WTC11 (cell line): ENCODE data around the gene TMEM147. TPM values are rescaled to one million over a fixed set of nuclear protein-coding genes. Genes with fewer than 3 reads are reported as not detected.

Experiments
- ATAC-seq: fragments of 200-7000 bp; cut with Tn5 transposase; 2 replicates; pipeline ENCODE4 v1.10.0; 2021; ENCODE audit warnings: mild to moderate bottlenecking, moderate library complexity
- CTCF ChIA-PET: fragments of 300-600 bp; sonication (Branson Sonifier 250); formaldehyde crosslinking; loops from one replicate; lab custom pipeline; 2021; ENCODE audit warnings: antibody characterized with exemption; lab: Charles Lee
- POLR2A ChIA-PET: fragments of 350-600 bp; sonication (Branson Sonifier 250); formaldehyde crosslinking; loops from one replicate; lab custom pipeline; 2021; ENCODE audit warnings: antibody characterized with exemption; lab: Charles Lee
- DNase-seq: peaks from one replicate; pipeline ENCODE4 v3.0.0; 2021; ENCODE audit warnings: low spot score
- H3K27ac Mint-ChIP-seq: 2 replicates; pipeline ENCODE4 v1.8.0; 2021; ENCODE audit warnings: mixed read lengths
- H3K27me3 Mint-ChIP-seq: 2 replicates; pipeline ENCODE4 v1.8.0; 2021; ENCODE audit warnings: low read depth, mild to moderate bottlenecking, moderate library complexity, mixed read lengths
- H3K36me3 Mint-ChIP-seq: 2 replicates; pipeline ENCODE4 v1.8.0; 2021; ENCODE audit warnings: mixed read lengths
- H3K4me1 Mint-ChIP-seq: 2 replicates; pipeline ENCODE4 v1.8.0; 2022; ENCODE audit warnings: mixed read lengths
- H3K4me3 Mint-ChIP-seq: 2 replicates; pipeline ENCODE4 v1.8.0; 2021; ENCODE audit warnings: mild to moderate bottlenecking, moderate library complexity, mixed read lengths
- H3K9me3 Mint-ChIP-seq: 2 replicates; pipeline ENCODE4 v1.8.0; 2021; ENCODE audit warnings: mixed read lengths
- CBFB ChIP-seq: sonication (generic); formaldehyde crosslinking; IDR thresholded peaks from 2 replicates; pipeline ENCODE4 v1.8.1; 2022; ENCODE audit warnings: mild to moderate bottlenecking, low read depth, missing genetic modification reagents
- E2F1 ChIP-seq: sonication (generic); formaldehyde crosslinking; IDR thresholded peaks from 2 replicates; pipeline ENCODE4 v1.8.0; 2022; ENCODE audit warnings: mild to moderate bottlenecking, missing genetic modification reagents
- ELF4 ChIP-seq: sonication (generic); formaldehyde crosslinking; IDR thresholded peaks from 2 replicates; pipeline ENCODE4 v1.8.1; 2022; ENCODE audit warnings: low read depth, mild to moderate bottlenecking, moderate library complexity, missing genetic modification reagents
- ETV6 ChIP-seq: sonication (generic); formaldehyde crosslinking; IDR thresholded peaks from 2 replicates; pipeline ENCODE4 v1.8.1; 2022; ENCODE audit warnings: mild to moderate bottlenecking, missing genetic modification reagents
- FOXP4 ChIP-seq: sonication (generic); formaldehyde crosslinking; IDR thresholded peaks from 2 replicates; pipeline ENCODE4 v1.8.0; 2022; ENCODE audit warnings: mild to moderate bottlenecking, missing genetic modification reagents
- HMGA2 ChIP-seq: fragments of 250-450 bp; sonication (Bioruptor Pico); IDR thresholded peaks from 2 replicates; pipeline ENCODE4 v1.4.0; 2021; ENCODE audit warnings: mild to moderate bottlenecking, moderate library complexity
- MLX ChIP-seq: sonication (generic); formaldehyde crosslinking; IDR thresholded peaks from 2 replicates; pipeline ENCODE4 v1.8.1; 2023; ENCODE audit warnings: mild to moderate bottlenecking, missing genetic modification reagents, moderate library complexity
- MXD4 ChIP-seq: fragments of 250-450 bp; sonication (Bioruptor Pico); IDR thresholded peaks from 2 replicates; pipeline ENCODE4 v1.8.0; 2021; ENCODE audit warnings: mild to moderate bottlenecking, moderate library complexity, borderline replicate concordance
- OVOL2 ChIP-seq: fragments of 250-450 bp; sonication (Bioruptor Pico); IDR thresholded peaks from 2 replicates; pipeline ENCODE4 v1.9.0; 2021; ENCODE audit warnings: mild to moderate bottlenecking, borderline replicate concordance
- PRDM15 ChIP-seq: sonication (generic); formaldehyde crosslinking; IDR thresholded peaks from 2 replicates; pipeline ENCODE4 v1.8.0; 2022; ENCODE audit warnings: missing genetic modification reagents
- PRRX2 ChIP-seq: fragments of 250-450 bp; sonication (Bioruptor Pico); IDR thresholded peaks from 2 replicates; pipeline ENCODE4 v1.8.0; 2021; ENCODE audit warnings: mild to moderate bottlenecking
- RELA ChIP-seq: sonication (generic); formaldehyde crosslinking; IDR thresholded peaks from 2 replicates; pipeline ENCODE4 v1.8.1; 2022; ENCODE audit warnings: missing genetic modification reagents, mild to moderate bottlenecking, borderline replicate concordance
- SMAD4 ChIP-seq: sonication (generic); formaldehyde crosslinking; IDR thresholded peaks from 2 replicates; pipeline ENCODE4 v1.8.0; 2022; ENCODE audit warnings: mild to moderate bottlenecking, missing genetic modification reagents
- SP1 ChIP-seq: sonication (generic); formaldehyde crosslinking; conservative IDR thresholded peaks from 2 replicates; pipeline ENCODE4 v1.8.1; 2022; ENCODE audit warnings: missing genetic modification reagents
- STAT6 ChIP-seq: sonication (generic); formaldehyde crosslinking; conservative IDR thresholded peaks from 2 replicates; pipeline ENCODE4 v1.8.1; 2023; ENCODE audit warnings: mild to moderate bottlenecking, low read depth, missing genetic modification reagents, moderate library complexity
- TEAD1 ChIP-seq: sonication (generic); formaldehyde crosslinking; IDR thresholded peaks from 2 replicates; pipeline ENCODE4 v1.8.0; 2022; ENCODE audit warnings: mild to moderate bottlenecking, missing genetic modification reagents
- USF2 ChIP-seq: sonication (generic); formaldehyde crosslinking; IDR thresholded peaks from 2 replicates; pipeline ENCODE4 v1.8.1; 2023; ENCODE audit warnings: mild to moderate bottlenecking, missing genetic modification reagents, moderate library complexity
- ZNF219 ChIP-seq: sonication (generic); formaldehyde crosslinking; IDR thresholded peaks from 2 replicates; pipeline ENCODE4 v1.8.0; 2023; ENCODE audit warnings: missing genetic modification reagents, mild to moderate bottlenecking, borderline replicate concordance
- ZNF317 ChIP-seq: sonication (generic); formaldehyde crosslinking; IDR thresholded peaks from 2 replicates; pipeline ENCODE4 v1.8.1; 2023; ENCODE audit warnings: low read depth, mild to moderate bottlenecking, moderate library complexity, missing genetic modification reagents, borderline replicate concordance
- total RNA-seq: library from RNA; stranded (reverse); gene quantifications from 3 replicates; pipeline ENCODE4 v1.2.3, GENCODE V29; 2021

TMEM147 gene
- total RNA-seq, 1 experiment from 2014 or later: 135 TPM

GRCh38 chr19:35514282-35514809 is 31.1 kb upstream of the TMEM147 start:
- TF ChIP-seq USF2 (CRISPR knock-in tag): peak; percentile 47; the same call in 1 of the 2 replicates
- no peak for TF ChIP-seq SMAD4 (CRISPR knock-in tag)
- 0 out of 2 replicates have a peak, but pooled peaks have one; percentile 40 for TF ChIP-seq CBFB (CRISPR knock-in tag)
- TF ChIP-seq FOXP4 (CRISPR knock-in tag): 0 out of 2 replicates have a peak, but pooled peaks have one; percentile 32
- CTCF ChIA-PET: interaction anchor here (1.0 to 2.3 kb wide), 6 partner anchors 16 to 133 kb away, joined by 3 to 19 read pairs (median 6); partner anchors contain the start of gene COX6B1
- POLR2A ChIA-PET: interaction anchor here (0.6 to 1.6 kb wide), 3 partner anchors 18 to 44 kb away, joined by 3 to 4 read pairs (median 4); no protein-coding TSS in a partner anchor
- H3K27me3 Mint-ChIP-seq: peaks cover 20% of the 10 kb centered on the region
- H3K4me1 Mint-ChIP-seq: peaks cover 14% of the 10 kb centered on the region
- H3K27ac Mint-ChIP-seq: no peak overlapping the region
- DNase-seq (peak; percentile 31), ATAC-seq (peak; percentile 4; the same call in 1 of the 2 replicates)
- H3K9me3 Mint-ChIP-seq: no peaks in the 10 kb centered on the region
- H3K36me3 Mint-ChIP-seq: no peaks in the 10 kb centered on the region
- peak overlapping the region; percentile 55 for H3K4me3 Mint-ChIP-seq

- H3K4me3 Mint-ChIP-seq: no peak overlapping the region
- H3K4me1 Mint-ChIP-seq: peaks cover 21% of the 10 kb centered on the region
- no peak overlapping the region for H3K27ac Mint-ChIP-seq
- H3K27me3 Mint-ChIP-seq: peaks cover 17% of the 10 kb centered on the region
- ChIA-PET POLR2A (no interaction called here), CTCF (no interaction called here)
- ATAC-seq (no peak), DNase-seq (no peak)
- H3K9me3 Mint-ChIP-seq: no peaks in the 10 kb centered on the region
- no peak for TF ChIP-seq CBFB (CRISPR knock-in tag)
- no peaks in the 10 kb centered on the region for H3K36me3 Mint-ChIP-seq
Measured at GRCh38 chr19:35516310-35516709, 29.1 kb upstream of the TMEM147 start.

- H3K4me1 Mint-ChIP-seq: peaks cover 23% of the 10 kb centered on the region
- no peak overlapping the region for H3K4me3 Mint-ChIP-seq
- H3K27ac Mint-ChIP-seq: no peak overlapping the region
- TF ChIP-seq ETV6 (CRISPR knock-in tag): no peak
- no peak for TF ChIP-seq E2F1 (CRISPR knock-in tag)
- TF ChIP-seq STAT6 (CRISPR knock-in tag): no peak
- no peak for TF ChIP-seq SP1 (CRISPR knock-in tag)
- no peak for TF ChIP-seq CBFB (CRISPR knock-in tag)
- TF ChIP-seq RELA: no peak
- no peak for TF ChIP-seq TEAD1 (CRISPR knock-in tag)
- no peak for TF ChIP-seq MLX (CRISPR knock-in tag)
- no peak for TF ChIP-seq MXD4 (CRISPR knock-in tag)
- TF ChIP-seq ZNF219 (CRISPR knock-in tag): no peak
- no peak for TF ChIP-seq ELF4 (CRISPR knock-in tag)
- TF ChIP-seq HMGA2 (CRISPR knock-in tag): no peak
- no peak for TF ChIP-seq OVOL2 (CRISPR knock-in tag)
- TF ChIP-seq PRDM15 (CRISPR knock-in tag): no peak
- no peak for TF ChIP-seq ZNF317 (CRISPR knock-in tag)
- no peak for TF ChIP-seq PRRX2 (CRISPR knock-in tag)
- ChIA-PET POLR2A (no interaction called here), CTCF (interaction anchor here (0.8 kb wide), 1 partner anchor 31 kb away, joined by 5 read pairs; no protein-coding TSS in a partner anchor)
- H3K36me3 Mint-ChIP-seq: no peaks in the 10 kb centered on the region
- H3K9me3 Mint-ChIP-seq: no peaks in the 10 kb centered on the region
- ATAC-seq (no peak), DNase-seq (no peak)
- peaks cover 7% of the 10 kb centered on the region for H3K27me3 Mint-ChIP-seq
Measured at GRCh38 chr19:35517342-35517741, 28.1 kb upstream of the TMEM147 start.
